Umbilical cord (tissue), 2 donors: ENCODE results near the gene NBPF20. TPM values are rescaled to one million over a fixed set of nuclear protein-coding genes. Genes with fewer than 3 reads are reported as not detected.
"Not testable (repeated sequence)": the region's sequence is repeated elsewhere in the genome, so short reads cannot be mapped to it uniquely, and the experiment has no call there.

ENCODE experiments used
- DNase-seq: peaks from one replicate; pipeline ENCODE4 v3.0.0-alpha.2; 2015; ENCODE audit warnings: low spot score
- total RNA-seq: library from RNA; depleted of rRNA; stranded (reverse); fragments of >200 nt; gene quantifications from one replicate; pipeline ENCODE4 v1.2.3, GENCODE V29; 2014; ENCODE audit warnings: low replicate concordance; ENCODE audit not compliant: insufficient read depth

Gene NBPF20
- total RNA-seq, 1 donor from 2014 or later, result 0.72 TPM

DNA sequence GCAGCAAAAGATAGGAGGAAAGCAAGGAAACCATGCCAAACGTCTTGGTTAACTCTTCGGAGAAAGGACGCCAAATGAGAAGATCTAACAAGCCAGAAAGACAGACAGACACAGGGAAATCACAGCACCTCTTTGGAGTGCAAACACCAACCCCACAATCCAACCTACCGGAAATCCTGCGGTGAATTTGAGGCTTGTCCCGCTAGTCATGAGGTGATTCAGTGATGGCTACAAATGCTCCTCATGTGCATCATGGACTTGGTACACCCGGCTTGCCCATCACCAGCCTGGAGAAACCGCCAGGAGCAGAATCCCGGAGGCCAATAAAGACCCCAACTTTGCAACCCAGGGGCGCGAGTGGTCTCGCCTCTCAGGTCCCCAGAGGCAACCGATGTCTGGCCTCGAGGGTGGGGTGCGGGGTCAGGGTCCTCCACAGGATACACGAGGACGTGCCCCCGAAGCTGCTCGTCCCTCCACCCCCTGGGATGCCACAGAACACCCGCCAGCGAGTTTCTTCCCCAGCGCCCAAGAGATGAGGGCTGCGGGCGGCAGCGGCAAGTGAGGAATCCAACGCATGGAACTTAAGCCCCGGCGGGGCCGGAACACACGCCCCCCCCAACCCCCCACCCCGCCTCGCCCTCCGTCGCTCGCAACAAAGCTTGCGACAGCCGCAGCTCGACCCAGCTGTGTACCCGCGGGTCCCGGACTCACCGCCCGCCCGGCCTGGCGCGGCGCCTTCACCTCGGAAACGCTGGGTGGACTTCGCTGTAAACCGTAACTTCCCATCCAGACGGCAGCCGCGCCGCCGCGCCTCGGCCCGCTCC is 579 bp downstream of the NBPF20 start:
- not testable (repeated sequence) for DNase-seq

DNA sequence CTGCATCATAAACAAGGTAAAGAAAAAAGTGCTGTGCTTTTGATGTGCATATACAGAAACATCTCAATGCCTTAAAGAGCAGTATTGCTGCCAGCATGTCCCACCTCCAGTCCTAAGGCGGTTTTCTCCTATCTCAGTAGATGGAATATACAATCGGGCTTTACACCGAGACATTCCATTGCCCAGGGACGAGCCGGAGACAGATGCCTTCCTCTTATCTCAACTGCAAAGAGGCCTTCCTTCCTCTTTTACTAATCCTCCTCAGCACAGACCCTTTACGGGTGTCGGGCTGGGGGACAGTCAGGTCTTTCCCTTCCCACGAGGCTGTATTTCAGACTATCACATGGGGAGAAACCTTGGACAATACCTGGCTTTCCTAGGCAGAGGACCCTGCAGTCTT is 10.3 kb downstream of the NBPF20 start:
- DNase-seq, result not testable (repeated sequence)

DNA sequence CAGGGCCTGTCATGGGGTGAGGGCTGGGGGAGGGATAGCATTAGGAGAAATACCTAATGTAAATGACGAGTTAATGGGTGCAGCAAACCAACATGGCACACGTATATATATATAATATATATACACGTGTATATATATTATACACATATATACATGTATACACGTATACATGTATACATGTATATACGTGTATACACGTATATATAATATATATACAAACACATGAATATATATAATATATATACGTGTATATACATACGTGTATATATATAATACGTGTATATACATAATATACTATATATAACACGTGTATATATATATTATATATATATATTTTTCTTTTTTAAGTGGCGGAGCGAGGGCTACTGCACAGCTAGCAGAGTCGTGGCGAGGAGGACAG is 18.1 kb downstream of the NBPF20 start:
- DNase-seq, result not testable (repeated sequence)

DNA sequence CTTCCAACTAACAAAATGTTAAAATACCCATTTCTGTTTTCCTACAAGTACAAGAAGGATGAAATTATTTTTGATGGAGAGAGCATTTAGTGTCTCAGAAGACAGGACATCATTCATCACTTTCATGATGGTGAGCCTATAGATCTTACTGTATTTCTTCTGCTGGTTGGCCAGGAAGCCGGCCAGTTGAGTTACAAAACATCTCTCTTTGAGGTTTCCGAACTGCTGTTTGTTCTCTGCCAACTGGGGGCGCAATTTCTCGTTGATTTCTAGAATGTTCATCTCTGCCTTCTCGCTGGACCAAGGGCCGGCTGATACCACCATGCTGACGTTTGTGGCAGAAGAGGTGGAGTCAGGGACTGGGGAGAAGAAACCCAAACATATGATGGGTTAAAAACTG is 20.5 kb downstream of the NBPF20 start:
- DNase-seq, result not testable (repeated sequence)

DNA sequence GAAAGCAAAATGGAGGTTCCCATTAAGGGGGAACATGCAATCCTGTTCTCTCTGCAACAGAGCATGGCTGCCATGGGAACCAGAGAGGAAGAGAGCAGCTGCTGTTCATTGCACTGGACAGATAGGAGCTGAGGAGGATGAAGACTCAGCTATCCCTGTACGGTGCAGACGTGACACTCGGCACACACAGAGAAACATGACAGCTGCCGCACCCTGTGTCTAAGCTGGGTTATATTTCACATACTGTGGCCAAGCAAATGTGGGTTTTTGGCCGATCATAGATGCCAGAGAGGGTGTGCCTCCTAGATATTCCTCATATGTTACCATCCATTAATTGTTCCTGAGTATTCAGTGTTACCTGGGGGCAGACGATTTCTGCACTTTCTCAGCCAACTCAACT is 24.7 kb downstream of the NBPF20 start:
- not testable (repeated sequence) for DNase-seq

Other genes with a start within 250 kb of the NBPF20 start
- gene PPIAL4D, start 183.4 kb downstream of the NBPF20 start, total RNA-seq, result not detected
- gene GPR89A, start 182.4 kb upstream of the NBPF20 start, total RNA-seq, result 26.0 TPM